T47D (cell line): ENCODE results near the gene CTNNB1.
"Not testable (repeated sequence)": the region's sequence is repeated elsewhere in the genome, so short reads cannot be mapped to it uniquely, and the experiment has no call there.

Experiments
- DNase-seq, 2 experiments: peaks; one replicate each; pipeline versions ENCODE4 v3.0.0 to v3.0.0-alpha.2; 2011 to 2012; ENCODE audit warnings: low read depth in 1 of 2, low spot score in 1 of 2
- JUND ChIP-seq: IDR thresholded peaks from 2 replicates; pipeline ENCODE4 v1.6.1; 2012; ENCODE audit warnings: low read depth
- in situ Hi-C: cut with HindIII; loops from 2 replicates; pipeline ENCODE4 v1.10.0; 2016; ENCODE audit warnings: low sequenced_read_pairs, low pct_unique_long_range_greater_than_20kb

CTNNB1 gene

DNA sequence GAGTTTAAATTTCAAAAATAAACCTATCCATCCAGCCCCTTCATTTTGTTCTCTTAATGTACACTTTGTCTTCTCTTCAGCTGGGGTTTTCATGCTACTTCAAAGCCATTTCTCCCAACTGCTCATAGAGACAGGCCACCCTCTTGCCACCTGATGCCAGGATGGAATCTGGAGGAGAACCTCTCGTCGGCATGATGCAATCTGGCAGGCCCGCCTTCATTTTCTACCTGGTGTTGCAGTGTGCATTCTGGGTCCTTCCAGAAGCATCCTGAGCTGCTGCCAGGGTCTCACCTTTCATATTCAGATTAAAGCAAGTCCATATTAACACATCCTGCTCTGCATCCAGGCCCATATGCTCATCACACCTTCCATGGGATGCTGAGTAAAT lies 60.8 kb downstream of the CTNNB1 start:
- no peak for TF ChIP-seq JUND
- no peak for DNase-seq
- in situ Hi-C loops = no loop called here

- DNase-seq = no peak
- TF ChIP-seq JUND = no peak
- in situ Hi-C loops = no loop called here
These were observed 65.8 kb downstream of the CTNNB1 start for GRCh38 chr3:41265011-41265545.

DNA sequence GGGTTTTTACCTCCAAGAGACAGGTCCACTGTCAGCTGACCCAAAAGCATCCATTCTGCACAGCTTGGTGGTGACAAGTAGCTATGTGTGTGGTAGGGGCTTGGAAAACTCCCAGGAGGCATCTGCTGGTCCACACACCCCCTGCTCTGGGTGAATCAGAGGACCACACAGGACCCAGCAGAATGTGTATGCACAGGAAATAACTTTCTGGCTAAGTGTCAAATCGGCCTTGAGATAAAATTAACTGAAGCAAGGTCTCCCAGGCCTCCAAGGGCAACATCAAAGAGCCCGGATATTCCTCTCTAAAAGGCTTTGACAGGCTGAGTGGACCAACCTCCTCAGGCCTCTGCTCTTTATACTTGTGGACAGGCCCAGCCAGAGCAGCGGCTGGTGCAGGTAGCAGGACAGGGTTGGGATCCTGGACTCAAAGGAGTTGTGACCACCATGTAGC lies 66.5 kb downstream of the CTNNB1 start:
- DNase-seq = no peak
- in situ Hi-C loops = no loop called here
- TF ChIP-seq JUND = no peak

DNA sequence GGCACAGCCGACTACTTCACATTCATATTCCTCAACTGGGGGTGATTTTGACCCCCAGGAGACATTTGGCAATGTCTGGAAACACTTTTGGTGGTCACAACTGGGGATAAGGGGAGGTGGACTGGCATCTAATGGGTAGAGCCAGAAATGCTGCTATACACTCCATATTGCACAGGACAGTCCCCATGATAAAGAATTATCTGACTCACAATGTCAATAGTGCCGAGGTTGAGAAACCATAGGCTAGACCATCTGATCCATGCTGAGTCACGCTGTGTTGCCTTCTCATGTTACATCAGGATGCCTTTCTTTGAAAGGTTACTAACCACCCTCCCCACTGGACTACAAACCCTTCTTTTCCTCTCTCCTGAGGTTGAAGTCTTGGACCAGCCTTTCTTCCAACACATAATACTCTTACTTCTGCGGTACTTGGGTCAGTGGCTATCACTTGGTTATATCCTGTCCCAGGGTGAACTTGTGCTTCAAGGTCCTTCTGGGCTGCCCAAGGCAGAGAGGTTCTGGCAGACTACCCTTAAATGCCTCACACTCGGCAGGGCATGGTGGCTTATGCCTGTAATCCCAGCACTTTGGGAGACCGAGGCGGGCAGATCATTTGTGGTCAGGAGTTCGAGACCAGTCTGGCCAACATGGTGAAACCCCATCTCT lies 68.8 kb downstream of the CTNNB1 start:
- in situ Hi-C loops = no loop called here
- TF ChIP-seq JUND = no peak
- DNase-seq = peak in 1 of 2 experiments; percentile 67

DNA sequence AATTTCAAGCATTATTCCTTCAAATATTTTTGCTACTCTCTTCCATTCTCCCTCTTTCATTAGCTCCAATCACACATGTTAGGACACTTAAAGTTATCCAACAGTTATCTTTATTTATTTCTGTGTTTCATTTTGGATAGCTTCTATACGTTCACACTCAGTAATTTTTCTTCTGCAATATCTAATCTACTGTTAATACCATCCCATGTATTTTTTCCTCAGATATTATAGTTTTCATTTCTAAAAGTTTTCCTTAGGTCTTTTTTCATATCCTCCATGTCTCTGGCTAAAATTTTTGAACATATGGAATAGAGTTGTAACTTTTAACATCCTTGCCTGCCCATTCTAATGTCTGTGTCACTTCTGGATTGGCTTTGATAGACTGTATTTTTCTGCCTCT lies 73.4 kb downstream of the CTNNB1 start:
- DNase-seq = no peak
- in situ Hi-C loops = no loop called here
- TF ChIP-seq JUND = no peak

- no peak for TF ChIP-seq JUND
- in situ Hi-C loops = no loop called here
- DNase-seq = no peak
These were observed 75.8 kb downstream of the CTNNB1 start for GRCh38 chr3:41274944-41275668.

DNA sequence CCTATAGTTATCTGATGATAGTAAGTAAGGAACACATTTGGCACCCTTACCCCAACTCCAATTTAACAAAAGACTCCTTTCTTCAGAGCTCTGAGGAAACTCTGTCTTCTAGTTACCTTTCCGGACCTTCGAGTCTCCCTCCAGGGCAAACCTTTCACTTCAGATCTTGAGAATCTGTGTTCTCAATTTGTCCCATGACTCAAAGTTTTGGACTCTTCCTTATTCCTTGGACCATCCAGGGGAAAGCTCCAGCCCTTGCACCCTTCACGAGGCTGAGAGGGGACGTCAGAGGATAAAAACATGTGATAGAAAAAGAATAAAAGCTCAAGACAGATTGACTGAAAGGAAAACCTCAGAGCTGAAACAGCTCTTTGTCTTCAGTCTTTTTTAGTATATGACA lies 76.9 kb downstream of the CTNNB1 start:
- TF ChIP-seq JUND = no peak
- no peak for DNase-seq
- in situ Hi-C loops = no loop called here

- in situ Hi-C loops = no loop called here
- peak in 1 of 2 experiments; percentile 19 for DNase-seq
- TF ChIP-seq JUND = no peak
These were observed 78.6 kb downstream of the CTNNB1 start for GRCh38 chr3:41277790-41278465.

DNA sequence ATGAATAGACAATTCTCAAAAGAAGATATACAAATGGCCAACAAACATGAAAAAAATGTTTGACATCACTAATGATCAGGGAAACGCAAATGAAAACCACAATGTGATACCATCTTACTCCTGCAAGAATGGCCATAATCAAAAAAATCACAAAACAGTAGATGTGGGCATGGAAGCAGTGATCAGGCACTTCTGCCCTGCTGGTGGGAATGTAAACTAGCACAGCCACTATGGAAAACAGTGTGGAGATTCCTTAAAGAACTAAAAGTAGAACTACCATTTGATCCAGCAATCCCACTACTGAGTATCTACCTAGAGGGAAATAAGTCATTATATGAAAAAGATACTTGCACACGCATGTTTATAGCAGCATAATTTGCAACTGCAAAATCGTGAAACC lies 85.6 kb downstream of the CTNNB1 start:
- in situ Hi-C loops, DNase-seq: not testable (repeated sequence)

- no peak for TF ChIP-seq JUND
- in situ Hi-C loops = no loop called here
- DNase-seq = no peak
These were observed 87.0 kb downstream of the CTNNB1 start for GRCh38 chr3:41286305-41286704.

DNA sequence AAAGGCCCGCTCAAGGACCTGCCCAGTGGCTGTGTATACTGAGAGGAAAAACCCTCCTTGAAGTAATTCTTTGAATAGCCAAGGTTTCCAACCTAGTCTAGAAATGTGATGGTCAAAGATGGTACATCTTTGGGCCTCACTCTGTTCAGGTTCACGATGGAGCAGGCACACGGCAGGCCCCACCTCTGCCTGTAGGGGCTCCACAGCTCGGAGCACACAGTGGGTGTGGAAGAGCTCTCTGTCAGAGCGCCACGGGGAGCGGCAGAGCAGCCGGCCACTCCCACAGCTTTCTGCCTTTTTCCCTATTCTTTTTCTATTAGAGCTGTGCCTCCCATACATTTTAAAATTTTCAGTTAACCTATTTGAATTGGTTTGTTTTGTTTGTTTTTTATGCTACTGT lies 89.5 kb downstream of the CTNNB1 start:
- in situ Hi-C loops = no loop called here
- no peak for TF ChIP-seq JUND
- no peak for DNase-seq
